ENCODE results near the gene PPIH.
"Not testable (repeated sequence)": the region's sequence is repeated elsewhere in the genome, so short reads cannot be mapped to it uniquely, and the experiment has no call there.

The PPIH gene

GRCh38 chr1:42713293-42713692 lies 55.1 kb downstream of the PPIH start:
- Histone ChIP-seq H3K27me3 (ENCODE audit: control insufficient read depth, low read length) (no peaks in the 10 kb centered on the region), H3K4me1 (ENCODE audit: control insufficient read depth, low read length) (no peaks in the 10 kb centered on the region), H4K20me1 (ENCODE audit: control insufficient read depth, insufficient read depth, low read depth, low read length) (peaks cover 9% of the 10 kb centered on the region), H3K79me2 (ENCODE audit: control insufficient read depth, low read length) (peaks cover 23% of the 10 kb centered on the region), H3K4me2 (ENCODE audit: low read length) (no peak overlapping the region), H3K9me2 (replicated peaks; ENCODE audit: control insufficient read depth, low read length) (no peaks in the 10 kb centered on the region), H3K36me3 (ENCODE audit: control insufficient read depth, low read length) (peaks cover 56% of the 10 kb centered on the region), H3K27ac (ENCODE audit: low read depth, low read length) (no peak overlapping the region), H3K9me3 (ENCODE audit: control insufficient read depth, insufficient read depth, low read length) (no peaks in the 10 kb centered on the region), H3F3A (ENCODE audit: control insufficient read depth, insufficient read depth) (peaks cover 23% of the 10 kb centered on the region), H3K4me3 (ENCODE audit: low read length) (no peak overlapping the region)
- TF ChIP-seq EZH2phosphoT487 (IDR thresholded peaks at IDR 0.05; ENCODE audit: borderline replicate concordance, low read length), result no peak
- no peak for TF ChIP-seq CTCF (IDR thresholded peaks at IDR 0.05; ENCODE audit: low read depth, low read length, poor library complexity, severe bottlenecking)

GRCh38 chr1:42714441-42714840 lies 56.2 kb downstream of the PPIH start:
- not testable (repeated sequence) for H3K27ac ChIP-seq (ENCODE audit: low read depth, low read length); H3K4me2 ChIP-seq (ENCODE audit: low read length); H4K20me1 ChIP-seq (ENCODE audit: control insufficient read depth, insufficient read depth, low read depth, low read length); H3K9me2 ChIP-seq (replicated peaks; ENCODE audit: control insufficient read depth, low read length); H3K27me3 ChIP-seq (ENCODE audit: control insufficient read depth, low read length); H3K4me1 ChIP-seq (ENCODE audit: control insufficient read depth, low read length); H3K4me3 ChIP-seq (ENCODE audit: low read length); H3K9me3 ChIP-seq (ENCODE audit: control insufficient read depth, insufficient read depth, low read length)
- Histone ChIP-seq H3K79me2 (ENCODE audit: control insufficient read depth, low read length) (peaks cover 19% of the 10 kb centered on the region), H3F3A (ENCODE audit: control insufficient read depth, insufficient read depth) (peaks cover 23% of the 10 kb centered on the region), H3K36me3 (ENCODE audit: control insufficient read depth, low read length) (peaks cover 55% of the 10 kb centered on the region)

- Histone ChIP-seq H3K79me2 (ENCODE audit: control insufficient read depth, low read length) (no peaks in the 10 kb centered on the region), H3K9me3 (ENCODE audit: control insufficient read depth, insufficient read depth, low read length) (no peaks in the 10 kb centered on the region), H4K20me1 (ENCODE audit: control insufficient read depth, insufficient read depth, low read depth, low read length) (peaks cover 6% of the 10 kb centered on the region; the same call in 1 of the 2 replicates), H3K27me3 (ENCODE audit: control insufficient read depth, low read length) (no peaks in the 10 kb centered on the region), H3K9me2 (replicated peaks; ENCODE audit: control insufficient read depth, low read length) (no peaks in the 10 kb centered on the region), H3K4me3 (ENCODE audit: low read length) (no peak overlapping the region), H3F3A (ENCODE audit: control insufficient read depth, insufficient read depth) (peaks cover 13% of the 10 kb centered on the region; the same call in 1 of the 2 replicates), H3K27ac (ENCODE audit: low read depth, low read length) (no peak overlapping the region), H3K4me2 (ENCODE audit: low read length) (no peak overlapping the region), H3K36me3 (ENCODE audit: control insufficient read depth, low read length) (peaks cover 5% of the 10 kb centered on the region; the same call in 1 of the 2 replicates), H3K4me1 (ENCODE audit: control insufficient read depth, low read length) (no peaks in the 10 kb centered on the region)
- TF ChIP-seq CTCF (IDR thresholded peaks at IDR 0.05; ENCODE audit: low read depth, low read length, poor library complexity, severe bottlenecking) (no peak), EZH2phosphoT487 (IDR thresholded peaks at IDR 0.05; ENCODE audit: borderline replicate concordance, low read length) (no peak)
Observed at GRCh38 chr1:42720868-42721267, 62.6 kb downstream of the PPIH start.

GRCh38 chr1:42721926-42722325 lies 63.7 kb downstream of the PPIH start:
- no peaks in the 10 kb centered on the region for H3K27me3 ChIP-seq (ENCODE audit: control insufficient read depth, low read length)
- H3K4me3 ChIP-seq (ENCODE audit: low read length), result no peak overlapping the region
- H3K4me2 ChIP-seq (ENCODE audit: low read length), result no peak overlapping the region
- H3K79me2 ChIP-seq (ENCODE audit: control insufficient read depth, low read length), result no peaks in the 10 kb centered on the region
- H3K27ac ChIP-seq (ENCODE audit: low read depth, low read length), result no peak overlapping the region
- no peaks in the 10 kb centered on the region; the same call in 1 of the 2 replicates for H4K20me1 ChIP-seq (ENCODE audit: control insufficient read depth, insufficient read depth, low read depth, low read length)
- TF ChIP-seq EZH2phosphoT487 (IDR thresholded peaks at IDR 0.05; ENCODE audit: borderline replicate concordance, low read length), result no peak
- no peak for TF ChIP-seq CTCF (IDR thresholded peaks at IDR 0.05; ENCODE audit: low read depth, low read length, poor library complexity, severe bottlenecking)
- H3K36me3 ChIP-seq (ENCODE audit: control insufficient read depth, low read length), result no peaks in the 10 kb centered on the region
- no peaks in the 10 kb centered on the region for H3K9me3 ChIP-seq (ENCODE audit: control insufficient read depth, insufficient read depth, low read length)
- H3K4me1 ChIP-seq (ENCODE audit: control insufficient read depth, low read length), result no peaks in the 10 kb centered on the region
- H3F3A ChIP-seq (ENCODE audit: control insufficient read depth, insufficient read depth), result peaks cover 5% of the 10 kb centered on the region; the same call in 1 of the 2 replicates
- no peaks in the 10 kb centered on the region for H3K9me2 ChIP-seq (replicated peaks; ENCODE audit: control insufficient read depth, low read length)

GRCh38 chr1:42722403-42722802 lies 64.2 kb downstream of the PPIH start:
- H3K4me2 ChIP-seq (ENCODE audit: low read length); H3K4me3 ChIP-seq (ENCODE audit: low read length); H3K27me3 ChIP-seq (ENCODE audit: control insufficient read depth, low read length); H3K9me2 ChIP-seq (replicated peaks; ENCODE audit: control insufficient read depth, low read length); H4K20me1 ChIP-seq (ENCODE audit: control insufficient read depth, insufficient read depth, low read depth, low read length); H3K36me3 ChIP-seq (ENCODE audit: control insufficient read depth, low read length); H3K27ac ChIP-seq (ENCODE audit: low read depth, low read length); H3K4me1 ChIP-seq (ENCODE audit: control insufficient read depth, low read length); H3F3A ChIP-seq (ENCODE audit: control insufficient read depth, insufficient read depth); H3K9me3 ChIP-seq (ENCODE audit: control insufficient read depth, insufficient read depth, low read length); H3K79me2 ChIP-seq (ENCODE audit: control insufficient read depth, low read length): not testable (repeated sequence)

All from DOHH2 (cell line).